CD4-positive, alpha-beta memory T cell (primary cell): Measurements from ENCODE around the gene NRSN2. TPM values are rescaled to one million over a fixed set of nuclear protein-coding genes. Genes with fewer than 3 reads are reported as not detected.
A peak's percentile ranks its signal among the peaks of the same experiment; 100 is the strongest.
"Not testable (repeated sequence)": the region's sequence is repeated elsewhere in the genome, so short reads cannot be mapped to it uniquely, and the experiment has no call there.

Source experiments
- CTCF ChIA-PET: fragments of 350-600 bp; sonication (Branson Sonifier 250); formaldehyde crosslinking; loops from one replicate; lab custom pipeline; 2021; ENCODE audit warnings: inconsistent platforms; ENCODE audit not compliant: partially characterized antibody; lab: Charles Lee
- POLR2A ChIA-PET: fragments of 350-600 bp; sonication (Branson Sonifier 250); formaldehyde crosslinking; loops from one replicate; lab custom pipeline; 2021; ENCODE audit not compliant: partially characterized antibody; lab: Charles Lee
- DNase-seq, 5 donors: peaks; one replicate each; pipeline versions ENCODE4 v3.0.0 to v3.0.0-alpha.2; 2020 to 2022; ENCODE audit warnings: mixed read lengths in 1 of 5
- H3K27ac ChIP-seq: one replicate; pipeline ENCODE4 v1.7.0; 2013; ENCODE audit warnings: low read depth, low read length
- H3K27me3 ChIP-seq: 2 replicates; pipeline ENCODE4 v1.7.0; 2013; ENCODE audit warnings: mild to moderate bottlenecking, low read length, moderate library complexity; ENCODE audit not compliant: insufficient read depth
- H3K36me3 ChIP-seq: 2 replicates; pipeline ENCODE4 v1.7.0; 2013; ENCODE audit warnings: mild to moderate bottlenecking, low read length, moderate library complexity; ENCODE audit not compliant: insufficient read depth
- H3K4me1 ChIP-seq: 2 replicates; pipeline ENCODE4 v1.7.0; 2013; ENCODE audit warnings: mild to moderate bottlenecking, low read length, moderate library complexity; ENCODE audit not compliant: insufficient read depth
- H3K4me3 ChIP-seq, 2 donors: one replicate each; pipeline ENCODE4 v1.7.0; 2013; ENCODE audit warnings: low read length in 2 of 2, mild to moderate bottlenecking in 1 of 2
- H3K9me3 ChIP-seq, 2 donors: one replicate each; pipeline ENCODE4 v1.7.0; 2013; ENCODE audit warnings: low read length in 2 of 2, control low read depth in 1 of 2; ENCODE audit not compliant: control insufficient read depth in 1 of 2
- H3K27ac Mint-ChIP-seq, 7 donors: one replicate each; pipeline ENCODE4 v1.8.0; 2020 to 2021; ENCODE audit warnings: mixed read lengths in 7 of 7, mild to moderate bottlenecking in 6 of 7, inconsistent platforms in 3 of 7, moderate library complexity in 3 of 7
- H3K27me3 Mint-ChIP-seq, 2 donors: one replicate each; pipeline ENCODE4 v1.8.0; 2020 to 2021; ENCODE audit warnings: mixed read lengths in 2 of 2
- H3K36me3 Mint-ChIP-seq, 2 donors: one replicate each; pipeline ENCODE4 v1.8.0; 2020 to 2021; ENCODE audit warnings: mixed read lengths in 2 of 2, inconsistent platforms in 1 of 2, mild to moderate bottlenecking in 1 of 2
- H3K4me1 Mint-ChIP-seq, 4 donors: one replicate each; pipeline ENCODE4 v1.8.0; 2020 to 2021; ENCODE audit warnings: mixed read lengths in 4 of 4, mild to moderate bottlenecking in 1 of 4
- H3K4me3 Mint-ChIP-seq, 8 donors: one replicate each; pipeline ENCODE4 v1.8.0; 2020 to 2021; ENCODE audit warnings: mixed read lengths in 8 of 8, mild to moderate bottlenecking in 7 of 8, moderate library complexity in 6 of 8, inconsistent platforms in 3 of 8
- H3K9me3 Mint-ChIP-seq, 8 donors: one replicate each; pipeline ENCODE4 v1.8.0; 2020 to 2021; ENCODE audit warnings: mixed read lengths in 8 of 8, mild to moderate bottlenecking in 5 of 8, inconsistent platforms in 3 of 8, moderate library complexity in 1 of 8
- intact Hi-C: fragments of 100-400 bp; cut with micrococcal nuclease; formaldehyde crosslinking; loops from one replicate; pipeline ENCODE4 v1.15.1; 2023
- polyA plus RNA-seq, 2 donors: library from polyadenylated mRNA; unstranded; fragments of 300-500 nt; fragmentation: Illumina TruSeq; gene quantifications; one replicate each; pipeline ENCODE4 v1.2.3, GENCODE V29; 2021
- total RNA-seq, 2 experiments: library from RNA; stranded (reverse); gene quantifications; one replicate each; pipeline ENCODE4 v1.2.3, GENCODE V29; 2021

NRSN2 gene
- total and polyA plus RNA-seq, 4 experiments from 2014 or later = 0.52 to 1.3 (median 1.1) TPM; not detected in 1

DNA sequence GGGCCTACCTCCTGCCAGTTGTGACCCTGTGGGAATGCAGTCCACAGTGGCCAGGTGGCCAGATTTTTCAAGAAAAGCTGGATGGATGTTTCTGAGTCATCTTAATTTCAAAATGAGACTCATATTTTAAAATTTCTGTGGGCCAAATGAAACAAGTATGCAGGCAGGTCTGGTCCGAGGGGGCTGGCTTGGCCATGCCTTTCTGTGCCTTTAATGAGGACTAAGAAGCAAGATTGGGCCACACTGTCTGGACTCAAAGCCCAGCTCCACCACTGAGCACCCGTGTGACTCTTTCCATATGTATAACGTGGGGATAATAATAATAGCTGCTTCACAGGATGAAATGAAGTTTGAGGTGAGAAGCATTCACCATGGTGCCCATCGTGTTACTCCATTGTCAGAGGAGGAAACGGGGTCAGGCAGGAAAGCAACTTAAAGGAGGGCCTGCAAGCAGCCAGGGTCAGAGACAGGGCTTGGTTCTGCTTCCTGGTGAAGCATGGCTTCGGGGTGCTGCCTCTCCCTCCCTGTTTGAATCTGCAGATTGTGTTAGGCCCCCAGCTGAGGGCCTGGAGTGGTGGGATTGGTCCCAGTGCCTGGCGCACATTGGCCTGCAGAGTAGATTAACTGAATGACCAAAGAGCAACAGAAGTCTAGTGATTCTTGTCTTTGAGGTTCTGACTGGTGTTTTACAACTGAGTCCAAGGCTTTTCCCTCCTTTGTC is 17.8 kb upstream of the NRSN2 start:
- intact Hi-C loops = no loop called here
- Histone ChIP-seq H3K27ac (no peak overlapping the region), H3K36me3 (no peaks in the 10 kb centered on the region), H3K9me3 (no peaks in the 10 kb centered on the region), H3K27me3 (no peaks in the 10 kb centered on the region), H3K4me1 (peaks cover 24% of the 10 kb centered on the region), H3K4me3 (no peak overlapping the region)
- H3K9me3 Mint-ChIP-seq = no peaks in the 10 kb centered on the region
- peak overlapping the region in 6 of 7 donors; percentile 11 to 65 (median 44) for H3K27ac Mint-ChIP-seq
- H3K36me3 Mint-ChIP-seq = peaks cover 0 to 1% of the 10 kb centered on the region in 2 donors
- peak overlapping the region in 1 of 8 donors; percentile 6 for H3K4me3 Mint-ChIP-seq
- CTCF ChIA-PET = interaction anchor here (0.5 to 4.5 kb wide), 10 partner anchors 16 to 148 kb away, joined by 3 to 79 read pairs (median 12); partner anchors contain the start of genes DEFB132 and TRIB3
- no peak for DNase-seq
- POLR2A ChIA-PET = interaction anchor here (2.6 kb wide), 1 partner anchor 31 kb away, joined by 11 read pairs; no protein-coding TSS in a partner anchor
- peaks cover 2 to 30% (median 14%) of the 10 kb centered on the region in 4 donors for H3K4me1 Mint-ChIP-seq
- no peaks in the 10 kb centered on the region for H3K27me3 Mint-ChIP-seq

DNA sequence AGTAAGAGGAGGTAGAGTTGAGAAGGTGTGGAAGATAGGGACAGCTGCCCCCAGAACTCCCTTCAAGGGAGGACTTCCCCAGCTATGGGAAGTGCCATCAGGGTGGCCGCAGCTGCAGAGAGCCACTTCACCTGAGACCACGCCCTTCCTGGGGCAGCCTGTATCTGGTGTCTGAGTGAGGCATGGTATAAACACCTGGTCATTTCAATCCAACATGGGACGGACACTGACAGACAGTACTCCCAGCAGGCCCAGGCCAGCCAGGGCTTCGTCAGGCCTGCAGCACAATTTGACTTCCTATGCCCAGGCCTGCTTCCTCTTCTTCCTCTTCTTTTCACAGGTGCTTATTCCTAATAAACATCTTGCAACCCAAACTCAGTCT is 17.1 kb upstream of the NRSN2 start:
- peak overlapping the region in 4 of 7 donors; percentile 17 to 72 (median 61) for H3K27ac Mint-ChIP-seq
- no peak for DNase-seq
- Histone ChIP-seq H3K27ac (no peak overlapping the region), H3K4me1 (peaks cover 17% of the 10 kb centered on the region), H3K27me3 (no peaks in the 10 kb centered on the region), H3K4me3 (no peak overlapping the region), H3K9me3 (no peaks in the 10 kb centered on the region), H3K36me3 (no peaks in the 10 kb centered on the region)
- peaks cover 0 to under 1% of the 10 kb centered on the region in 2 donors for H3K36me3 Mint-ChIP-seq
- no peaks in the 10 kb centered on the region for H3K9me3 Mint-ChIP-seq
- intact Hi-C loops = loop anchor here (1.0 to 2.0 kb wide), 2 partner anchors 40 to 63 kb away; partner anchors contain the start of gene C20orf96
- H3K4me3 Mint-ChIP-seq = peak overlapping the region in 1 of 8 donors; percentile 39
- H3K27me3 Mint-ChIP-seq = no peaks in the 10 kb centered on the region
- ChIA-PET POLR2A (interaction anchor here (2.6 kb wide), 1 partner anchor 31 kb away, joined by 11 read pairs; no protein-coding TSS in a partner anchor), CTCF (interaction anchor here (0.5 to 4.5 kb wide), 18 partner anchors 9 to 147 kb away, joined by 3 to 79 read pairs (median 8); partner anchors contain the start of genes DEFB132 and TRIB3)
- peaks cover 2 to 25% (median 12%) of the 10 kb centered on the region in 4 donors for H3K4me1 Mint-ChIP-seq

DNA sequence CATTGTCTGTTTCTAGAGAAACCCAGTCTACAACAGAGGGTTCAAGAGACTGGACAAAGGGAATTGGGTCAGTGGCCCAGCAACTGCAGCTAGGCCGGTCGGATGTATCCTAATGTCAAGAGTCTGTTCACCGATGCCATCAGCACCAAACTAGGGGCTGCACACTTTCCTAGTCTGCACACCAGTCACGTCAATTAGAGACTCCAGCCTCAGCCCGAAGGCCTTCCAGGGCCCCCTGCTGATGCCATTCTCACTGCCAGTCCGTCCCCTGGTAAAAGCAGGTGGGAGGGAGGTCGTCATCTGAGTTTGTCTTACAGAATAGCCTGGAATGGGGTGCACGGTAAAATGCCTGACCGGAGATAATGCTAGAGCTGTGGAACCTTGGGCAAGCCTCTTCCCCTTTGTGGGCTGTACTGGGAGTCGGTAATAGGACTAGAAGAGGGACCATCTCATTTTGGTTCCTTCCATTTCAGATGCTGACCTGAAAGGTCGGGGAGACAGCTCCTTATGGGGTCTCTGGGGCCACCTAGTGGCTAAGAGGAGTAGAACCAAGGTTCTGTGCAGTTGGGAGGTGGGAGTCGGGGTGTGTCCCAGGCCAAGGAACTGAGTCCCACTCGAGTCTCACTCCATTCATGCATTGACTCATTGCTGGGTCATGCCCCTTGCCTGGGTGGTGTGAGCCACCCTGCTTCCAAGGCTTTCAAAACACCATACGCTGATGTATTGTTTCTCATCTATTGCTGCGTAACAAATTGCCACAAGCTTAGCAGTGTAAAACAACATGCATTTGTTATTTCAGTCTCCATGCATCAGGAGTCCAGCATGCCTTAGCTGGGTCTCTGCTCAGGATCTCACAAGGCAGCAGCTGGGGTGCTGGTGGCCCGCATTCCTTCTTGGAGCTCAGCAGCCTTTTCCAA is 16.4 kb upstream of the NRSN2 start:
- DNase-seq = peak; percentile 60 to 66 (median 65)
- H3K27me3 Mint-ChIP-seq = no peaks in the 10 kb centered on the region
- H3K27ac Mint-ChIP-seq = peak overlapping the region in 4 of 7 donors; percentile 17 to 72 (median 64)
- Histone ChIP-seq H3K27me3 (no peaks in the 10 kb centered on the region), H3K9me3 (no peaks in the 10 kb centered on the region), H3K27ac (no peak overlapping the region), H3K4me1 (peaks cover 15% of the 10 kb centered on the region), H3K4me3 (no peak overlapping the region), H3K36me3 (no peaks in the 10 kb centered on the region)
- H3K9me3 Mint-ChIP-seq = no peaks in the 10 kb centered on the region
- H3K36me3 Mint-ChIP-seq = no peaks in the 10 kb centered on the region
- H3K4me3 Mint-ChIP-seq = peak overlapping the region in 2 of 8 donors; percentile 39
- ChIA-PET POLR2A (interaction anchor here (0.6 to 2.6 kb wide), 7 partner anchors 16 to 192 kb away, joined by 3 to 11 read pairs (median 4); partner anchors contain the start of genes NRSN2 and ZCCHC3), CTCF (interaction anchor here (0.6 to 4.5 kb wide), 29 partner anchors 10 to 182 kb away, joined by 3 to 79 read pairs (median 4); partner anchors contain the start of gene DEFB132)
- peaks cover 2 to 23% (median 11%) of the 10 kb centered on the region in 4 donors for H3K4me1 Mint-ChIP-seq
- intact Hi-C loops = loop anchor here (1.0 to 2.0 kb wide), 2 partner anchors 40 to 64 kb away; partner anchors contain the start of gene C20orf96

DNA sequence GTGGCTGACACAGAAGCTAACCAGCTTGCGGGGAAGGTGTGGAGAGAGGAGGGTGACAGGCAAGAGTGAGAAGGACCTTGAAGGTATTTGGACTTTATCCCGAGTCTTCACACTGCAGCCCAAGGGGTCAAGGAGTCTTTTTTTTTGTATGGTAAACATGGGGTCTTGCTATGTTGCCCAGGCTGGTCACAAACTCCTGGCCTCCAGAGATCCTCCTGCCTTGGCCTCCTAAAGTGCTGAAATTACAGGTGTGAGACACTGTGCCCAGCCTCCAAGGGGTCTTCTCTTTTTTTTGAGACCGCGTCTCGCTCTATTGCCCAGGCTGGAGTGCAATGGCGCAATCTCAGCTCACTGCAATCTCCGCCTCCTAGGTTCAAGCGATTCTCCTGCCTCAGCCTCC is 12.3 kb upstream of the NRSN2 start:
- Histone ChIP-seq H3K4me1 (peaks cover 4% of the 10 kb centered on the region), H3K27me3 (no peaks in the 10 kb centered on the region), H3K27ac (no peak overlapping the region), H3K4me3 (no peak overlapping the region), H3K9me3 (no peaks in the 10 kb centered on the region), H3K36me3 (no peaks in the 10 kb centered on the region)
- intact Hi-C loops = no loop called here
- no peaks in the 10 kb centered on the region for H3K36me3 Mint-ChIP-seq
- no peak overlapping the region for H3K4me3 Mint-ChIP-seq
- H3K27ac Mint-ChIP-seq = no peak overlapping the region
- no peaks in the 10 kb centered on the region for H3K27me3 Mint-ChIP-seq
- H3K4me1 Mint-ChIP-seq = peaks cover 0 to 8% (median under 1%) of the 10 kb centered on the region in 4 donors
- DNase-seq = no peak
- ChIA-PET CTCF (interaction anchor here (0.6 kb wide), 1 partner anchor 40 kb away, joined by 3 read pairs; no protein-coding TSS in a partner anchor), POLR2A (no interaction called here)
- no peaks in the 10 kb centered on the region for H3K9me3 Mint-ChIP-seq

DNA sequence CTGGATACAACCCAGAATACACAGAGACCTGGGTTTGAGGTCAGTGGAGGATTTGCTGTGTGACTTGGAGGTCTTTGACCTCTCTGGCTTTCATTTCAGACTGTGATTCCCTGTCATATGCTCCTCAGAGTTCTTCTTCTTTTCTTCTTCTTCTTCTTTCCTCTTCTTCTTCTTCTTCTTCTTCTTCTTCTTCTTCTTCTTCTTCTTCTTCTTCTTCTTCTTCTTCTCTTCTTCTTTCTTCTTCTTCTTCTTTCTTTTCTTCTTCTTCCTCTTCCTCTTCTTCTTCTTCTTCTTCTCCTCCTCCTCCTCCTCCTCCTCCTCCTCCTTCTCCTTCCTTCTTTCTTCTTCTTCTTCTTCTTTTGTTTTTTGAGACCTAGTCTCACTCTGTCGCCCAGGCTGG is 10.9 kb upstream of the NRSN2 start:
- H3K27me3 Mint-ChIP-seq, POLR2A ChIA-PET, H3K36me3 ChIP-seq, H3K36me3 Mint-ChIP-seq, H3K27ac ChIP-seq, H3K4me3 Mint-ChIP-seq, H3K4me3 ChIP-seq, H3K27me3 ChIP-seq, intact Hi-C loops, H3K4me1 ChIP-seq, DNase-seq, H3K9me3 Mint-ChIP-seq, CTCF ChIA-PET, H3K9me3 ChIP-seq, H3K4me1 Mint-ChIP-seq: not testable (repeated sequence)
- H3K27ac Mint-ChIP-seq = peak overlapping the region in 1 of 7 donors; percentile 65

DNA sequence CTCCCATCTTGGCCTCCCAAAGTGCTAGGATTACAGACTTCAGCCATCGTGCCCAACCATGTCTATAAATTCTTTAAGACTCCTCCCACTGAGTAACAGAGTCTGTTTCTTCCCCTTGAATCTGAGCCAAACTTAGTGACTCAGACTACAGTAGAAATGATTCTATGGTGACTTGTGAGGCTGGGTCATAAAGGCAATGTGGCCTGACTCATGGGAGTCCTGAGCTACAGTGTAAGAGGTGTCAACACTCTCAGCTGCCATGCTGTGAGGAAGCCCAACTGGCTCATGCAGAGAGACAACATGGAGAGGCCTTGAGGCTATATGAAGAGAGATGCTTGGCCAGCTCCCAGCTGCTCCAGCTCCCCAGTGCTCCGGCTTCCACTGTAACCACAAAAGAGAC is 5.2 kb upstream of the NRSN2 start:
- Histone ChIP-seq H3K27me3 (no peaks in the 10 kb centered on the region), H3K36me3 (no peaks in the 10 kb centered on the region), H3K4me3 (no peak overlapping the region), H3K9me3 (peaks cover 0 to 4% of the 10 kb centered on the region in 2 donors), H3K27ac (no peak overlapping the region), H3K4me1 (peaks cover 3% of the 10 kb centered on the region)
- intact Hi-C loops = no loop called here
- peaks cover 2 to 7% (median 5%) of the 10 kb centered on the region in 4 donors for H3K4me1 Mint-ChIP-seq
- no peaks in the 10 kb centered on the region for H3K27me3 Mint-ChIP-seq
- no peak for DNase-seq
- peaks cover 1 to 4% of the 10 kb centered on the region in 2 donors for H3K36me3 Mint-ChIP-seq
- ChIA-PET POLR2A (no interaction called here), CTCF (interaction anchor here (1.4 kb wide), 1 partner anchor 11 kb away, joined by 6 read pairs; no protein-coding TSS in a partner anchor)
- no peak overlapping the region for H3K27ac Mint-ChIP-seq
- H3K4me3 Mint-ChIP-seq = no peak overlapping the region
- peaks cover 0 to 3% (median 0%) of the 10 kb centered on the region in 8 donors for H3K9me3 Mint-ChIP-seq
